Progenitor cell of endocrine pancreas (in vitro differentiated cells): Measurements from ENCODE around the gene DPH7. TPM values are rescaled to one million over a fixed set of nuclear protein-coding genes. Genes with fewer than 3 reads are reported as not detected.

Source experiments
- DNase-seq: peaks from one replicate; pipeline ENCODE4 v3.0.0; 2021; ENCODE audit warnings: low spot score; ENCODE audit not compliant: unreplicated experiment
- H3K27ac Mint-ChIP-seq: 2 replicates; pipeline ENCODE4 v1.8.0; 2021; ENCODE audit warnings: mild to moderate bottlenecking, moderate library complexity, mixed read lengths
- H3K27me3 Mint-ChIP-seq: 2 replicates; pipeline ENCODE4 v1.8.0; 2021; ENCODE audit warnings: mixed read lengths
- H3K36me3 Mint-ChIP-seq: 2 replicates; pipeline ENCODE4 v1.8.0; 2022; ENCODE audit warnings: mixed read lengths; ENCODE audit not compliant: insufficient read depth
- H3K4me1 Mint-ChIP-seq: 2 replicates; pipeline ENCODE4 v1.8.0; 2021; ENCODE audit warnings: low read depth, mixed read lengths
- H3K4me3 Mint-ChIP-seq: 2 replicates; pipeline ENCODE4 v1.8.0; 2021; ENCODE audit warnings: low read depth, mild to moderate bottlenecking, moderate library complexity, mixed read lengths
- H3K9me3 Mint-ChIP-seq: 2 replicates; pipeline ENCODE4 v1.8.0; 2021; ENCODE audit warnings: low read depth, mixed read lengths
- CTCF ChIP-seq: fragments of 200-600 bp; sonication (generic); IDR thresholded peaks from one replicate; pipeline ENCODE4 v1.5.0; 2021; ENCODE audit warnings: antibody characterized with exemption, mild to moderate bottlenecking; ENCODE audit not compliant: unreplicated experiment
- total RNA-seq: library from RNA; stranded (reverse); gene quantifications from 2 replicates; pipeline ENCODE4 v1.2.1, GENCODE V29; 2021

DPH7 gene
- total RNA-seq, 1 donor from 2014 or later = 58.8 TPM

DNA sequence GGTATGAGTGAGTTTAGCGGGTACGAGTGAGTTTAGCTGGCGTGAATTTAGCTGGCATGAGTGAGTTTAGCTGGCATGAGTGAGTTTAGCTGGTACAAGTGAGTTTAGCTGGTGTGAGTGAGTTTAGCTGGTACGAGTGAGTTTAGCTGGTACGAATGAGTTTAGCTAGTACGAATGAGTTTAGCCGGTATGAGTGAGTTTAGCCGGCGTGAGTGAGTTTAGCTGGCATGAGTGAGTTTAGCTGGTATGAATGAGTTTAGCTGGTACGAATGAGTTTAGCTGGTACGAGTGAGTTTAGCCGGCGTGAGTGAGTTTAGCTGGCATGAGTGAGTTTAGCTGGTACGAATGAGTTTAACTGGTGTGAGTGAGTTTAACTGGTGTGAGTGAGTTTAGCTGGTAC is 69.5 kb downstream of the DPH7 start:
- H3K36me3 Mint-ChIP-seq = peaks cover 7% of the 10 kb centered on the region
- H3K27me3 Mint-ChIP-seq = no peaks in the 10 kb centered on the region
- peaks cover 5% of the 10 kb centered on the region for H3K9me3 Mint-ChIP-seq
- no peak for TF ChIP-seq CTCF
- DNase-seq = no peak
- H3K27ac Mint-ChIP-seq = no peak overlapping the region
- H3K4me3 Mint-ChIP-seq = no peak overlapping the region
- peaks cover 2% of the 10 kb centered on the region for H3K4me1 Mint-ChIP-seq

DNA sequence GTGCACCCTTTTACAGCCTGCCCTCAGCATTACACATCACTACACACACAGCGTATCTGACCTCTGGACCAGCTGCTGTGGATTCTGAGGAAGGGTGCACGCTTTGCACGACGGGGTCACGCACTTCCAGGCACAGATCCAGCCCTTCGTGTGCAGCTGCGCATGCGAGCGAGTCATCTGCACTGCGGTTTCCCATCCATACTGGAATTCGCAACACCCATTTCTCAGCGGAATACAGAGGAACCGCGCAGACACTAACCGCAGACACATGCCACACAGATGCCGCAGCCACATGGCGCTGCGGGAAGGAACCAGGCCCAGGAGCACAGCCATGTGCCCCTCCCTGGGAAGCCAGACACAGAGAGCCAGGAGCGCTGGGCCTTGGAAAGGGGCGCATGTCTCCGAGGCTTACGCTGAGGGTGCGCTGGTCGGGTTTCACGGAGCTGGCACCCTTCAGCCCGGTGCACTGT is 72.0 kb downstream of the DPH7 start:
- TF ChIP-seq CTCF = no peak
- H3K4me1 Mint-ChIP-seq = no peaks in the 10 kb centered on the region
- H3K9me3 Mint-ChIP-seq = peaks cover 7% of the 10 kb centered on the region
- DNase-seq = no peak
- H3K36me3 Mint-ChIP-seq = peaks cover 7% of the 10 kb centered on the region
- H3K4me3 Mint-ChIP-seq = no peak overlapping the region
- no peaks in the 10 kb centered on the region for H3K27me3 Mint-ChIP-seq
- H3K27ac Mint-ChIP-seq = no peak overlapping the region

DNA sequence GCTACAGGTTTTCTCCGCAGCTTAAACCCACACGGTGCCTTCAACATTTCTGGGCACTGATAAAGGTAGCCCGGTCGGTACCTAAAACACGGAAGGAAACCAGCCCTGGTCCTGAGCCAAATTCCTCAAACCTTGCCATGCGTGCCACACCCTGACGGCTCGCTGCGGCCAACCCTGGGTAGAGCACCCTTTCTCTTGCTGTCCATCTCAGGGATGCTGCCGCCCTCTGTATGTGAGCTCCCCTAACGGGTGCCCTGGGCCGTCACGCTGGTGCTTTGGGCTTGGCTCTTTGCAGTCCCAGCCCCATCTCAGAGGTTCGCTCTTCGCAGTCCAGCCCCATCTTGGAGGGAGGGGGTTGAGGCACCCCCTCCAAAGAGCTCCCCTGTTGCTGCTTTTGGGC is 72.5 kb downstream of the DPH7 start:
- no peak overlapping the region for H3K4me3 Mint-ChIP-seq
- no peak for TF ChIP-seq CTCF
- H3K27ac Mint-ChIP-seq = no peak overlapping the region
- no peak for DNase-seq
- H3K27me3 Mint-ChIP-seq = no peaks in the 10 kb centered on the region
- H3K36me3 Mint-ChIP-seq = peaks cover 6% of the 10 kb centered on the region
- H3K4me1 Mint-ChIP-seq = no peaks in the 10 kb centered on the region
- peaks cover 7% of the 10 kb centered on the region for H3K9me3 Mint-ChIP-seq

GRCh38 chr9:137505421-137506140 is 73.1 kb downstream of the DPH7 start:
- H3K36me3 Mint-ChIP-seq = peaks cover 6% of the 10 kb centered on the region
- no peaks in the 10 kb centered on the region for H3K27me3 Mint-ChIP-seq
- no peak overlapping the region for H3K27ac Mint-ChIP-seq
- no peak for TF ChIP-seq CTCF
- no peak for DNase-seq
- H3K4me3 Mint-ChIP-seq = no peak overlapping the region
- H3K4me1 Mint-ChIP-seq = no peaks in the 10 kb centered on the region
- H3K9me3 Mint-ChIP-seq = peaks cover 7% of the 10 kb centered on the region

Other genes starting within 250 kb of the DPH7 start
- gene EXD3, start 155.8 kb downstream of the DPH7 start, total RNA-seq = 31.7 and 33.8 TPM in 2 replicates
- 15.3 and 16.3 TPM in 2 replicates for gene NOXA1, start 155.5 kb downstream of the DPH7 start, total RNA-seq
- 2.7 and 3.2 TPM in 2 replicates for gene ENTPD8, start 137.6 kb downstream of the DPH7 start, total RNA-seq
- 57.4 and 59.8 TPM in 2 replicates for gene NSMF, start 119.6 kb downstream of the DPH7 start, total RNA-seq
- 7.9 and 8.8 TPM in 2 replicates for gene PNPLA7, start 28.5 kb downstream of the DPH7 start, total RNA-seq
- gene MRPL41, start 27.0 kb downstream of the DPH7 start, total RNA-seq = 27.9 and 30.2 TPM in 2 replicates
- 35.7 and 38.8 TPM in 2 replicates for gene ZMYND19, start 11.6 kb upstream of the DPH7 start, total RNA-seq
- gene ARRDC1, start 26.8 kb upstream of the DPH7 start, total RNA-seq = 64.0 and 74.9 TPM in 2 replicates
- 159 and 167 TPM in 2 replicates for gene EHMT1, start 40.1 kb upstream of the DPH7 start, total RNA-seq